WI38 (cell line): ENCODE results near the gene BPIFB3.
"Not testable (repeated sequence)": the region's sequence is repeated elsewhere in the genome, so short reads cannot be mapped to it uniquely, and the experiment has no call there.

Experiments
- H3K4me3 ChIP-seq: 2 replicates; pipeline ENCODE4 v1.5.1; 2011; ENCODE audit warnings: low read depth, mild to moderate bottlenecking, control low read depth, low read length
- TF ChIP-seq, protein P1 (sequence below): IDR thresholded peaks from 2 replicates; pipeline ENCODE4 v1.5.1; 2012; ENCODE audit warnings: low read depth, mild to moderate bottlenecking, control low read depth, low read length

BPIFB3 gene

DNA sequence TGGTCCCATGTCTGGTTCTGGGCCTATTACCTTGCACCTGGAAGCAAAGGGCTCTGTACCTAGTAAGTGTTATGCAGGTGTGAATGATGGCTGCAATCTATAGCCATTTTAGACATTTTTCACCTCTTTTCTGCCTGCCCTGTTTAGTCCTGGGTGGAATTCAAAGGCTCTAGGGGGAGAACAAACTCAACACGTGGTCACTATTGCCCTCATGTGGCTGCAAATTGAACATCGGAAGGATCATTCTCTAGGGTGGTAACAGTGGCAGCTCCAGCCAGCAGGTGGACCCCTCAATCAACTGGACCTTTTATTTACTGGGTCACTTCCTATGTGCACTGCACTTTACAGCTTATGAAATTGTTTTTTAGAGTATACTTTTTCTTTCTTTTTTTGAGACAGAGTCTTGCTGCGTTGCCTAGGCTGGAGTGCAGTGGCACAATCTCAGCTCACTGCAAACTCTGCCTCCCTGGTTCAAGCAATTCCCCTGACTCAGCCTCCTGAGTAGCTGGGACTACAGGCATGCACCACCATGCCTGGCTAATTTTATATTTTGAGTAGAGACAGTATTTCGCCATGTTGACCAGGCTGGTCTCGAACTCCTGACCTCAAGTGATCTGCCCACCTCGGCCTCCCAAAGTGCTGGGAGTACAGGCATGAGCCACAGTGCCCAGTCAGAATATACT is 42.3 kb downstream of the BPIFB3 start:
- TF ChIP-seq, protein P1, sequence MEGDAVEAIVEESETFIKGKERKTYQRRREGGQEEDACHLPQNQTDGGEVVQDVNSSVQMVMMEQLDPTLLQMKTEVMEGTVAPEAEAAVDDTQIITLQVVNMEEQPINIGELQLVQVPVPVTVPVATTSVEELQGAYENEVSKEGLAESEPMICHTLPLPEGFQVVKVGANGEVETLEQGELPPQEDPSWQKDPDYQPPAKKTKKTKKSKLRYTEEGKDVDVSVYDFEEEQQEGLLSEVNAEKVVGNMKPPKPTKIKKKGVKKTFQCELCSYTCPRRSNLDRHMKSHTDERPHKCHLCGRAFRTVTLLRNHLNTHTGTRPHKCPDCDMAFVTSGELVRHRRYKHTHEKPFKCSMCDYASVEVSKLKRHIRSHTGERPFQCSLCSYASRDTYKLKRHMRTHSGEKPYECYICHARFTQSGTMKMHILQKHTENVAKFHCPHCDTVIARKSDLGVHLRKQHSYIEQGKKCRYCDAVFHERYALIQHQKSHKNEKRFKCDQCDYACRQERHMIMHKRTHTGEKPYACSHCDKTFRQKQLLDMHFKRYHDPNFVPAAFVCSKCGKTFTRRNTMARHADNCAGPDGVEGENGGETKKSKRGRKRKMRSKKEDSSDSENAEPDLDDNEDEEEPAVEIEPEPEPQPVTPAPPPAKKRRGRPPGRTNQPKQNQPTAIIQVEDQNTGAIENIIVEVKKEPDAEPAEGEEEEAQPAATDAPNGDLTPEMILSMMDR = peak; percentile 52
- not testable (repeated sequence) for H3K4me3 ChIP-seq

DNA sequence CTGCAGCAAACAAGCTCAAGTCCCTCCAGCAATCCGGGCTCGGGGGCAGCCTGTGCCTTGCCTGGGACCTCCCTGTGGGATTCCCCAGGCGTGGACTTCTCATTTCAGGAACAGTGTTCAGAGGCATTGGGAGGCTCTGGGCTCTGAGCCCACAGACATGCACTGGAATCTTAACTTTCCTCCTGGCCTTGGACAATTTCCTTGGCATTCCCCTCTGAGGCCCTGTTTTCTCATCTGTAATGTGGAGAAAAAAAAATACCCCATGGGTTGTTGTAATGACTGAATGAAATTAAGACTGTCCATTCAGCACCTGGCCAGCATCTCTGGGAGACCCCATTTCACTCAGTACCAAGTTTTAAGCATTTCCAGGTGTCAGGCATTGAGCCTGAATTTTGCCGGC is 43.3 kb downstream of the BPIFB3 start:
- TF ChIP-seq, protein P1 = no peak
- no peak overlapping the region for H3K4me3 ChIP-seq

DNA sequence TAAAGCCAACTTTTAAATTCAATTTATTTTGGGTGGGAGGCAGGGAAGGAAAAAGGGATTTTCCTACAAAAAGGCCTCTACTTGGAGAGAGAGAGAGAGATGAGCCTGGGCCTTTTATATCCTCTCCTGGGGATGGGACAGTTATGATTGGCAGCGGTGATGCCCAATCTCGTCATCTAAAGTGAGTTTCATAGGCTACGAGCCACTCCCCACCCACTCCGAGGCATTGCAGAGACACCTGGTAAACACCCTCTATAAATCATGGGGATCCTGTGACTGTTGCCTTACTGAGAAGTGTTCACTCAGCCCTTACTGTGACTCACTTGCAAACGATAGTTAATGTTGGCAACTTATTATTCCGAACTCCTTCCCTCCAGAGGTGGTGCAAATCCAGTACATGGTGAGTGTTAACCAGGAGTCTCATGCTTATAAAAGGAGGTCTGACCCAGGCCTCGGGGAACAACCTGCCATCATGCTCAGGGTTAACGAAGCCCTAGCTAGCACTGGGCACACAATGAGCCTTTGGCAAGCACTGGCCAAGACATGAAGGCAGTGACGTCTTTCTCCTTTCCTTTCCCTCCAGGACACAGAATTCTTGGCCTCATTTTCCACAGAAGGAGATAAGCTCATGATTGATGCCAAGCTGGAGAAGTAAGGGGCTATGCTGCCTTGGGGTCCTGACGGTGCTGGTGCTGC is 46.3 kb downstream of the BPIFB3 start:
- H3K4me3 ChIP-seq = no peak overlapping the region
- TF ChIP-seq, protein P1 = no peak

DNA sequence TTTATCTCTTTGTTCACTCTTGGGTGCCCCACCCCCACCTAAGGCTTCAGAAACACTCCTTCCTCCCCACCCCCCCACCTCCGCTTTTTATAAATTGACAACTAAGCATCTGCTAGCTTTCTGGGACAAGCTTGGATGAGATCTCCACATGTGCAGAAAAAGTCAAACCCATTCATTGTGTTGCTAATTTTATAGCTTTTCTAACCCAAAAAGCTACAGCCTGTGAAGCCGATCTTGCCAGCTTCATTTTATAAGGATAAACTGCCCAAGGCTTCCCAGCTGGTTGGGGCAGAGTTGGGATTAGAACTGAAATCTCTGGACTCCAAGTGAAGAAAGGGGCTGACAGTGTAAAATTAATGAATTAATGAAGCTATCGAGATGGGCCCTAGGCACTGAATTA is 49.9 kb downstream of the BPIFB3 start:
- TF ChIP-seq, protein P1 = no peak
- H3K4me3 ChIP-seq = no peak overlapping the region

DNA sequence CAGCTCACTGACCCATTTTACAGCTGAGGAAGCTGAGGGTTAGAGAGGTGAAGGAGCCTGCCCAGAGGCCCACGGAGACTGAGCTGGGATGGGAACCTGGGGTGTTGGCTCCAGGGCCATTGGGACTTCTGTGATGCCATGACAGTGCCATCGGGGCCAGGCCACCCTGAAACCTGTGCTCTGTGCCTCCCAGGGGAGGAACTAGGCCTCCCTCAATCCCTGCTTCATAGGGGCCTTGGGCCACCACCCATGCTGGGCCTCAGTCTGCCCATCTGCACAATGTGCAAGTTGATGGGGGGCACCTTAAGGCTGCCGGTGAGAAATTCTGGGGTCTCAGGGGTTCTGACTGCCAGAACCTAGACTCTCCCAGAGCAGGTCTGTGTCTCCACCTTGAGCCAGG is 50.6 kb downstream of the BPIFB3 start:
- TF ChIP-seq, protein P1 = no peak
- H3K4me3 ChIP-seq = no peak overlapping the region

DNA sequence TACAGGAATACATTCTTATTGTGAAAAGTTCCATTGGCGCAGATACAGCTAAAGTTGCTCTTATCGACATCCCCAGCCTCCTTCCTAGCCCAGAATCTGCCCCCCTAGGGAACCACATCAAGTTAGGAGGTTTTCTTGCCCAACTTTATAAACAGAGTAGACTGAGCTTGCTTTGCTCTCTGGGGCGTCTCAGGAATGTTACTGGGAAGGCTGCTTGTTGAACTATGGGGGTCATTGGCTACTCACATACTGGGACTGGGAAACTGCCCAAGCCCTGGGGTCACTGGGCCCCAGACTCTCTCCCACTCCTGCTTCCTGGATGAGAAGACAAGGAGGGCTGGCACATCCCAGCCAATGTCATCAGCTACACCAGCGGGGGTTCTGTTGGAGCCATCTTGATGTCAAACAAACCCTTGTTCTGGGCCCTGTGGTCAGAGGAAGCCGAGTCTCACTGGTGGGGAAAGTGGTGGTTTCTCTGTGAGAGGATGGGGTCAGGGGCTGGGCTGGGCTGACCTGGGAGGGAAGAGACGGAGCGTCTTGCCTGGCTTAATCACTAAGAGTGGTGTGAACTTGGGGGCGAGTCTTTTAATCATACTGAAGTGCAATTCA is 51.7 kb downstream of the BPIFB3 start:
- TF ChIP-seq, protein P1 = no peak
- H3K4me3 ChIP-seq = no peak overlapping the region

DNA sequence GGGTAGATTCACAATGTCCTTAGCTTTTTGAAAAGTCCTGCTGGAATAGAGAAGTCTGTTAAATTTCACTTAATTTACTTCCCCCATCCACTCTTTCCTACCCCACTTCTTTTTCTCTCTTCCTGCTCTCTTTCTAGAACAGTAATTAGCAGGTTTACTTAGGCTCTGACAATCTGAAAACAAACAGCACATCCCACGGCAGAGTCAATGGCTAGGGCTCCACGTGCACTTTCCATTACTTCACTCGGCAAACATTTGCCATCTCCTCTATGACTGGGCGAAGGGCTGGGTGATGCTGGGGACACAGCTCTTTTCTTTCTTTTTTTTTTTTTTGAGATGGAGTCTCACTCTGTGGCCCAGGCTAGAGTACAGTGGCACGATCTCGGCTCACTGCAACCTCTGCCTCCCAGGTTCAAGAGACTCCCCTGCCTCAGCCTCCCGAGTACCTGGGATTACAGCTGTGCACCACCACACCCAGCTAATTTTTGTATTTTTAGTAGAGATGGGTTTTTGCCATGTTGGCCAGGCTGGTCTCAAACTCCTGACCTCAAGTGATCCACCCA is 52.4 kb downstream of the BPIFB3 start:
- H3K4me3 ChIP-seq = not testable (repeated sequence)
